Hematopoietic multipotent progenitor cell treated with erythropoietin and hydrocortisone succinate and interleukin-3 and kit ligand, for 4 days (in vitro differentiated cells): ENCODE results near the gene MRPL14.

Experiments used
- DNase-seq: peaks from one replicate; pipeline ENCODE4 v3.0.0-alpha.2; 2015

MRPL14 gene

DNA sequence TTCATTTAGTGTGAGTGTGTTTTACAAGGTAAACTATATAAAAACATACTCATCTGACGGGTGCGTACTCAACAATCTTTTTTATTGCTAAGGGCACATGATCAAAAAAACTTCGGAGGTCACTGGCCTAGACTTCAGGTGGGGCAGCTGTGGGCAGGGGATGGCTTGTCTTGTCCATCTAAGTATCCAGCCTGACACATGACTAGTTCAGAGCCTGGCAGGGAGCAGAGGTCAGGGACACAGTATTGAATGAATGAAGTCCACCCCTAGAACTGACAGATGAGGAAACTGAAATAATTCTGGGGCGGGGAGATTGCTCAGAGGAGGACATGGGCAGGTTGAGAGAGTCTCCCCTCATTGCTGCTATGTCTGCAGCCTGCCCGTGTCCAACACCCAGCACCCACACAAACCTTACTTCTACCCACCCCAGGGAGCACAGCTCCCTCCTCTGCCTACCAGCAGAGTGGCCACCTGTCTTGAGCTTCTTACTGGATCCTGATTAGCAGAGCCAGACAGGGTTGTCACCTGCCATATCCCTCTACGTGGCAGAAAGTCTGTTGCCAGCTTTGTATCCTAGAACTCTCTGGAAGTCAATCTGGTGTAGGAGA, 48.9 kb downstream of the MRPL14 start:
- DNase-seq, result no peak

DNA sequence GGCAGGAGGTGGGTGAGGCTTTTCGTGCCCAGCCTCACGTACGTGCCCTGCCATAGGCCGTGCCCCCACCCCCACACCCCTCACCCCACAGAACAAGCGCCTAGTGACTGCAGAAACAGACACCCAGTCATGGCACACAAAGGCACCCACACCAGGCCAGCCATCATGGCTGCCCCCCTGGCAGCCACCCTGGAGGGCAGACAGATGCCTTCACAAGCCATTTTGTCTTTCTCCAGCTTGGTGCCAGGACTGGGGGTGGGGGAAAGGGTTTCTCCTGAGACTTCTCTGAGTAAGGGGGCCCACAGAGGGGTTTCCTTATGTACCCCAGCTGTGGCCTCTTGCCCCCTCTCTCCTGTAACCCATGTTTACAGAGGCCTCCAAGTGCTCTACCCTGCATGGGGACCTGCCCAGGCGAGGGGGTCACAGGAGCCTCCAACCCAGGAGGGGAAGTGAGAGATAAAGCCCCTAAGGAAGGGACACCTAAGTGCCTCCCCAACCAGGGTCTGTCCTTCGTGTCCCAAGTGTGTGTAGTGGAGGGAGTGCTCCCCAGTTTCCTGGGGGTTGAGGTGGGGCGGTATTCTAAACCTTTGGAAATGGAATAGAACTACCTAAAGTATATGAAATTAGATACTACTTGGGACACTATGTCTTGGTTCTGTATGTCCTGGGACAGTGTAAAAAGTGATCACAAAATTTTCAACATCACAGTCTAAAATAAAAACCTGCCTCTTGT, 49.9 kb downstream of the MRPL14 start:
- DNase-seq, result no peak

DNA sequence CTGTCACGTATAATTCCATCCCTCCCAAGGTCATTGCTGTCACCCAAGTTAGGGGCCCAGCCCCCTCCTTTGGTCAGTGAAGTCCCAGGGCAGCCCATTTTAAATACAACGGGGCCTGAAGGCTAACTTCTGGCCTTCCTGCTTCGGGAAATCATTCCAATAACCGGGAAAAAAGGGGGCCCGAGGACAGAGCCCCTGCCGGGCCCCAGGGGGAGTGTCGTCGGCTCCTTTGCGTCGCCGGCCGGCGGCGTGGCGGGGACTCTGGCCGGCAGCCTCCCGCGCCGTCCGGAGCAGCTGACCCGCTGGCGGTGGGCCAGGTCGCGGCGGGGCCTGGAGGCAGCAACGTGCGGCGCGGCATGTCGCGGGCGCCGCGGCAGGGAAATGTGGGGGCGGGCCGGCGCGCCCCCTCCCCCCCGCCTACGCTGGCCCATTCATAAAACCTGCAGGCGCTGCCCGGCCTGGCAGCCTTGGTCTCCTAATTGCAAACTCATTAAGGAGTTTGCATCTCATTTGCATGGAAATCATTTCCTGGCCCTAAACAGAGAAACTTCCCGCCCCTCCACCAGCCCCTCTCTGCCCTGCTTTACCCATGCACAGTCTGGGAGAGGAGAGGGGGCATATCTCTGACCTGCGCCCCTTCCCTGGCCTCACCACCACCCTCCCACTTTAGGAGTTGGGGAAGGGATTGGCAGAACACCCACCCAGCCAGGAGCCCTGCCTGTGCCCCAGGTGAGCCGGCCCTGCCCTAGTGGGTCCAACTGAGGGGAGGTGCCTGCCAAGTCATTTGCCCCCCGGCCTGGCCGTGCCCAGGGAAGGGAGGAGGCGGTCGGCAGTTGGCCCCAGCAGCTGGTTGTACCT, 50.7 kb downstream of the MRPL14 start:
- peak; percentile 43 for DNase-seq

DNA sequence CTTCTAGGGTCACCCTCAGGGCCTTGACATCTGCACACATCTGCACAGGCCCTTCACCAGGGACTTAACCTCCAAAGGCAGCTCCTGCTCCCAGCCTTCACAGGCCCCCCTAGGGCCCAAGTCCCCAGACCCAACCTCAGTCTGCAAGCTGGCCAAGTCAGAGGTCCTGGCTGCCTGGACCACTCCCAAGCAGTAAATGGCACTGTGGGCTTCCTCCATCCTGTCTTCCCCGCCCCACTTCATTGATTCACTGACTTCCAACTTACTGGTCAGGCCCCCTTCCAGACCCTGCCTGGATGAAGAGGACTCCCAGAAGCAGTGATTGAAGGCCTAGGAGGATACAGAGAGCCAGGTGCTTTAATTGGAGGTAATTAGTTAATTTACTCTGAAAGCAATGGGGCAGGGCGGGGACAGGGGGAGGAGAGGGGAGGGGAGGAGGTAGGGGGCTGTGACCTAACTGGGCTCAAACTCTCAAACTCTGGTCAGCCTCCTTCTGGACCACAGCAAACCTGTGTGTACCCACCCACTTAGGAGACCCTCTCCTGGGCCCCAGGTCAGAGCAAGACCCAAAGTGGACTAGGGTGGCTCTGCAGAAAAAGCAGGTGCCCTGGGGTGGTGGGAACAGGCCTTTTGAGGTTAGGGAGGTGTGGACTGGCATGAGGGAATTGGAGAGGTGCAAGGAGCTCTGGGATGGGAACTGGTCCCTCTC, 51.5 kb downstream of the MRPL14 start:
- DNase-seq, result no peak

DNA sequence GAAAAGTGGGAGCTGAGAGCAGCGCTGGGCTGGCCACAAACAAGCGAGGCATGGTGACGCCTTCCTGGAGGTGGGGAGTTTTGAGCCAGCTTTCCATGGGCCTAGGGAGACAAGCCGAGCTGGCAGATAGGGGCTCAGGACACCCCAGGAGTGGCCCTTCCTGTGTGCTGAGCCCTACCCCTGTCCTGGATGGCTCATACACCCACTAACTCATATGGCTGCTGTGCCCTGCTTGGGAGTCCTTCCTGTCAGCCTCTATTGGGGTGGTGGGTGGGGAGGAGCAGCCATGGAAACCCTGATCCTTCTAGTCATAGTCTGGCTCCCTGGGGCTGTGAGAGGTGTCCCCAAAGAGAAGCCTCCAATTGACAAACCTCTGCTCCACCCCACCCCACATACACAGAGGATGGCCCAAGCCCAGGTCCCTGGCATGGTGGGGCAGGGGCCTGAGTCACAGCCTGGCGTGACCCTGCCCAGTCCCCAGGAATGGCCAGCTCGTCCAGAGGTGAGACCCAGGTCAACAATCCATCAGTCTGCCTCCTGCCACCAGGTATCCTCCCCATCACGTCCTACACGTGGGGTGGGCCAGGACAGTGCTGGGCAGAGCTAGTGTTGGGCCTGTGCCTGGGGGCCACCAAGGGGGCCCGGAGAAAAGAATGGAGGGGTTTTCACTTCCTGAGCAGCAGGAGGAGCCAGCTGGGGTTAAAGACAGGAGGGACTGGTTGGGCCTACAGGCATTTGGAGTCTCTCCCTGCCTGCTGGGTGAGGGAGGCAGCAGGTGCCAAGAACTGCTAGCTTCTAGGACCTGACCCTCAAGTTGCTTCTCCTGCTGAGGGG, 52.2 kb downstream of the MRPL14 start:
- no peak for DNase-seq

DNA sequence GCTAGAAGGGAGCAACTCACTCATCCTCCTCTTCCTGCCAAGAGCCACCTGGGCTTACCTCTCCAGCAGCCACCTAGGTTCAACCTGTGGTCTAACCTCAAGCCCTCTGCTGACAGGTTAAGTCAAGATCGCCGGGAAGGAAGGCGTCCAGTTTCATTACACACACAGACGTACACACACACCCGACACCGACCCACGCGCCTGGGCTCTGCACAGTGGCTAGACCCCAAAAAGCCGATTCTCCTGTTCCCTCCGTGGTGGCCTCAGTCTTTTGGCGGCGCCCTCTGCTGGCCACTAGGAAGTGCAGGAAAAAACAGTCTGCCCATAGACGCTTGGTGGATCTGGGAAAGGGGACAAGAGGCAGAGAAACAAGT, 52.8 kb downstream of the MRPL14 start:
- peak; percentile 91 for DNase-seq

DNA sequence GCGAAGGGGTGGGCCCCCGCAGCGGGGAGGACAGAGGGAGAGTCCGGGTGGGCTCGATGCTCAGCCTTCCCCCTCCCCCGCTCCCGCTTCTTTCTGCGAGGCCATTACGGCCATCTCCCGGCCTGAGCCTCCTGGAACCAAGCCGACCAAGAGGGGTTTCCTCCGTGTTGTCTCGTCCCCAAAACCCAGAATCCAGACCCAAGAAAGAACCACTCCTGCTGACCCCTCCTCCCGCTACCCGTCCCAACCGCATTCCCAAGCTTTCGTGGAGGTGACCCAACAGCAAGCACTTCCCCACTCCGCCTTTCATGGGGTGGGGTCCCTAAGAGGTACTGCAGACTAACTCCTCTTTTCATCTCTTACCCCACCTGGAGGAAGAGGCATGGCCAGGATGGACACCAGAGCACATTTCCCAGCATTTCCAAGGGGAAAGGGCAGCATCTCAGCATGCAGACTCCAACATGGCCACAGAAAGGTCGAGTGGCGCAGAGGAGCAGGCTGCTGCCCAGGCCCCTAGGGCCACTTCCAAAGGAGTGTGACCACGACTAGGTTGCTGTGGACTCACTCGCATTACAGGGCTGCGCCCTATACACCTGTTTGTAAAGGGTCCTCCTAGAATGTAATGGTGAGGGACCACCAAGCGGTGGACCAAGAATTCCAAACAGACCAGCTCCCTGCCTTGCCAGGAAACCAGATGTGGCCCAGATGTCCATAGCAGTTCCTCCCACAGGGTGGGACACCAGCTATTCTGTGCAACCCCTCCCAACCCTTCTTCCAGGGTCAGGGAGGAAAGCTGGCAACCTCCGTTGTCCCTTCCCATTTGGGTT, 53.4 kb downstream of the MRPL14 start:
- no peak for DNase-seq

DNA sequence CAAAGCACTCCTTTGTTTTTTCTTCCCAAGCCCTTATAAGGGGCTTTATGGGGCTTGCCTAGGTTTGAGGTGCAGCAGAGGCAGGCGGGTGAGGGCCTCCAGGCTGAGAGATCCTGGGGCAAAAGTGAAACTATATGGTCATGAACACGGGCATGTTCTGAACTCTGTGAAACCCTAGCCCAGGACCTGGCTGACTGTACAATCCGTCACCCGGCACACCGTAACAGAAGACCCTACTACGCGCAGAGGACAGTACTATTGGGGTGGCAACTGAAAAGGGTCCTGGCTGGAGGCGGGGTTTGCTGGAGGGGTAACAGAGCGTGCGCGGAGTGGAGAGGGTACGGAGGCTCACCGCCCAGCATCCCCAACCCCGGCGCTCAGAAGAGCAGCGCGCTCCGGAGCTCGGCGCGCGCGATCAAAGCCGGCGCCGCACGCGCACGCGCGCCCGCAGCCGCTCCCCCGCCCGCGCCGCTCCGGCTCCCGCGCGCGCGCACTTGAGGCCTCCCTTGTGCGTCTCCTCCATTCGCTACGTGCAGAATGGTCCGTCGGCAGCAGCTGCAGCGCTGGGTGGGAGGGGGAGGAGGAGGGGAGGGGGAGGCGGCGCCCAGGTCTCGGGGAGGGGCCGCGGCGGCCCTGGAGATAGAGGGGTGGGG, 54.2 kb downstream of the MRPL14 start:
- peak; percentile 90 for DNase-seq

DNA sequence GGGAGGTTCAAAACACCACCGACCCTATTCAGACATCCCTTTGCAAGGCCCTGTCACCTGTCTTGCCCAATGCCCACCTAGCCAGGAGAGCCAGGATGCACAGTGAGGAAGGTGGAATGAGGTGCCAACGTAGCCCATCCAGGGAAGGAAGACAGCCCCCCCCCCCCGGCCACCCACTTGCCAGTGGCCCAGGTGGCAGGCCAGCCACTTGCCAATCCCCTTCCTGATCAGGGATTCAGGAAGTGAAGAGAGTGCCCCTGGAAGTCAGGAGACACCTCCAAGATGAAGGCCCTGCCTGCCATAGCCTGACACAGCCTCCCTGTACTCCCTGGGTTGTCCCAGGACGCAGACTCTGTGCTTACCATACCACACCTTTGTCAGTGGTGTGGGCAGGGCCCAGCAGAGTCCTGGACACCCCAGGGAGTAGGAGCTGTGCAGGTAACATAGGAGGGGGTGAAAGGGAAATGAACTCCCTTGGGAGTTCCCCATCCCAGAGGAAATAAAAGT, 54.7 kb downstream of the MRPL14 start:
- DNase-seq, result no peak

DNA sequence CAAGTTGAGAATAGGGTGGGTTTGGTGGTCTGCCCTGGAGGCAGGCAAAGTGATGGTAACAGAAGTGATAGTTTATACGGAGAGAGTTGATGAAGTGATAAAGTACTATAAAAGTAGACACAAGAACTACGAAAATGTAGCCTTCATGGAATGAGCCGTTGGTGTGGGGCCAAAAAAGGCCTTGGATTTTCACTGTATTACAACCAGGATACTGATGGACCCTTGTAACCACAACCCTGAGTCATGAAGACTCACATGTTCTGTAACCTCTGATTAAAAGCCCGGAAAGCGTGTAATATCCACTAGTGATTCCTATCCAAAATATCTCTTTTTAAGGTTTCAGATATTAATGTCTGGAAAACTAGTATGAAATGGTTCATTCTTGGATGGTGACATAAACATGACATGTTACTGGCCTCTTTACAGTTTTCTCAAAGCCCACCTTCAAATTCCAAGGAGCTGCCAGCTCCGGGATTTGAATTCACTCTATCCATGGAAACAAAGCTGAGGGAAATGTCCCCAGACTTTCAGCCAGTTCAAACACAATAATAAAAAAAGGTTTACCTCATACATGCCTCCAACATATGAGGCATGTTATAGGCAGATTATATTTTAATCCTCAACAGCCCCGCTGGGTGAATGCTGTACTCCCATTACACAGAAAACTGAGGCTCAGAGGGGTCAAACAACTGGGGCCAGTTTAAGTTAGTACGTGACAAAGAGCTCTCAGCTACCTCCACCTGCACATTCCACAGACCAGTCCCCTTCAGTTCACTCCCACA, 55.4 kb downstream of the MRPL14 start:
- DNase-seq, result no peak

DNA sequence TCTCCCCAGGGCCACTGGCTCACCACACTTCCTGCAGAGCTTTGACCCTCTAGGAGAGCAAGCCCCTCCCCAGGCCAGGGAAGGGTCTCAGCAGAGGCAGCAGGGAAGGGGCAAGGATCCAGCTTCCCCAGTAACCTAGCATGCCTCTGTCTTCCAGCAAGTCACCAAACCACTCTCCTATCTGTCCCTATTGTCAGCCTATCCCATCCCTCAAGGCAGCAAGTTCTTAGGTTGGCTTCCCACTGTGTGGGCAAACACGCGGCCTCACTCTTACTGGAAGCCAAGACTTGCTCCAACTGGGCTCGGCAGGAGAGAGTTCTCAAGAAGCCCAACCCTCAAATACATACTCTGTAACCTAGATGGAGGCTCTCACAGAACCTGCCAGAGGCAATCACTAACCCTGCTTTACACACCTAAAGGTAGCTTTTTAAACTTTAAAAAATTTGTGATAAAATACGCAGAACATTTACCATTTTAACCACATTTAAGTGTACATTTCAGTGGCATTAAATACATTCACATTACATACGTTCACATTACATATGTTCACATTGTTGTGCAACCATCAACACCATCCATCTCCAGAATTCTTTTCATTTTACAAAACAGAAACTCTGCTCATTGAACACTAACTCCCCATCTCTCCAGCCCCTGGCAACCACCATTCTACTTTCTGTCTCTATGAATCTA, 58.5 kb downstream of the MRPL14 start:
- no peak for DNase-seq

DNA sequence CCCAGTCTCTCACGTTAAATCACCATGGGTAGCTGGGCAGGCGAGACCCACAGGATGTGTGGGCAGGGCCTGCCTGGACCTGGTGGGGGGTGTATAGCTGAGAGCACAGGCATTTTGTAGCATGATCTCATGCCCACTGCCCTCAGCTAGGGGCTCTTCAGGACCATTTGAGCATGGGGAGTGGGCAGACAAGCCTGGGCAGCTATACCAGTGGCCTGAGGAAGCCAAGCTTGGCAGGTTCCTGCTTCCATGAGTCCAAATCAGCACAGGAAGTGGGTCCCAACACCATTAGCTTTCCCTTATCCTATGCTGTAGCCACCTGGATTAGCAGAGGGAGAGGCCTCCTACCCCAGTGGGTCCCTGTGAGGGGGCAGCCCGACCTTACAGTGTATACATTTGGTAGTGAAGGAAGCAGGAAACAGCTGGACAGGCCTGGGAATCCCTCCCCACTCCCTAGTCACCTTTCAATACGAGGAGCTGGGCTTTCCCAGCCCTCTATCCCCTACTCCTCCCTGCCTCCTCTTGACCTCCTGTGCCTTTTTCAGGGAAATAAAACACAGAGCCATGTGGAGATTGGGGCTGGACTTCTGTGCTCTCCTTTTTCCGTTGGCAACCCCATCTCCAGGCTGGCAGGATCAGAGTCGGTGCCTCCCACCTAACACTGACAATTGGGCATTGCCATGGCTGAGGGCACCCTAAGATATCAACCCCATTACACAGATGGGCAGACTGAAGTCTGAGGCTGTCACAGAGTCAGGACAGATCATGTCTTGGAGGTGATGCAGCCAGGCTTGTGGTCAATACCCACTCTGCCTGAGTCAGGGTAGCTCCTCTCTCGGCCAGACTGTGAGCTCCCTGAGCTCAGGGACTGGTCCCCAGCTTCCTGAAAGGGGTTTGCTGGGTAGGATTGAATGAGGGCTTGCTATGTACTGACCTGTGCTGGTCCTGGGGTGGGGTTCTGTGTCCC, 59.8 kb downstream of the MRPL14 start:
- DNase-seq, result no peak

DNA sequence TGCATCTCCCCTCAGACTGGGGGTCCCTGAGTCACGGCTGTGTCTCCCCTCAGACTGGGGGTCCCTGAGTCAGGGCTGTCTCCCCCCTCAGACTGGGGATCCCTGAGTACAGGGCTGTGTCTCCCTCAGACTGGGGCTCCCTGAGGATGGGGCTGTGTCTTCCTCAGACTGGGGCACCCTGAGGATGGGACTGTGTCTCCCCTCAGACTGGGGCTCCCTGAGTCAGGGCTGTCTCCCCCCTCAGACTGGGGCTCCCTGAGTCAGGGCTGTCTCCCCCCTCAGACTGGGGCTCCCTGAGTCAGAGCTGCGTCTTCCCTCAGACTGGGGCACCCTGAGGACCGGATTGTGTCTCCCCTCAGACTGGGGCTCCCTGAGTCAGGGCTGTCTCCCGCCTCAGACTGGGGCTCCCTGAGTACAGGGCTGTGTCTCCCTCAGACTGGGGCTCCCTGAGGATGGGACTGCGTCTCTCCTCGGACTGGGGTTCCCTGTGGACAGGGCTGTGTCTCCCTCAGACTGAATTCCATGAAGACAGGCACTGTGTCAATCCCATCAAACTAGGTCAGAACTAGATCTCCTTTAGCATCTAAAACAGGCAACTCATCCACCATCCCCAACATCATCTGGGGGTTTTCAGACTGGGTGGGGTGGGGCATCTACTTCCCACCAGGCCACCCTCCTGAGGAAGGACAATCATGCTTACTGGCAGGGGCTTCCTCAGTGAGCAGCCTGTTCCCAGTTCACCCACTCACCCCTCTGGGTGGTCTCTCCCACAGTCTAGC, 60.7 kb downstream of the MRPL14 start:
- DNase-seq, result no peak

DNA sequence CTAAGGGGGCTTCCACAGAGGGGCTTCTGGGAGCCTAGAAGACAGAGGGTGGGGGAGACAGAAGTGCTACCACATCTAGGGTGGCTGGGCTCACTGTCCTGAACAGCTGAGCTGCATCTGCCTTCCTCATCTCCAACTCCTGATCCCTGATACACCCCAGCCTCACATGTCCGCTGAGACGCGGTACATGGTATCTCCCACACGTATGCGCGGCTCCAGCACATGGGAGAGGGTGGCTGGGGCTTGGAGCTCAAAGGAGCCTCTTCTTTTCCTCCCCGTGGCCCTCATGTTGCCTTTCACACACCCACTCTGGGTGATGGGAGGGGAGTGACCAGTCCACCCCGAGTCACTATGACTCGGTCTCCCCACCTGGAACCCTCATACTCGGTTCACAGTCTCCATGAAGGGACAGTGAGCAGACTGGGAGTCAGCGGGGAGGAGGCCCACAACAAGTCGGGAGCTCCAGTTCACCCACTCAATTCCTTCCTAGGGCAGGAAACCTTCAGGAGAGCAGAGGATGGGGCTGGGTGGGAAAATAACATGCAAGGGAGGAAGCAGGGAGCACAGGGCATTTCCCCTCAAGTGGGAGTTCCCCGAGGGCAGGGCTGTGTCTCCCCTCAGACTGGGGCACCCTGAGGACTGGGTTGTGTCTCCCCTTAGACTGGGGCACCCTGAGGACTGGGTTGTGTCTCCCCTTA, 61.7 kb downstream of the MRPL14 start:
- no peak for DNase-seq

DNA sequence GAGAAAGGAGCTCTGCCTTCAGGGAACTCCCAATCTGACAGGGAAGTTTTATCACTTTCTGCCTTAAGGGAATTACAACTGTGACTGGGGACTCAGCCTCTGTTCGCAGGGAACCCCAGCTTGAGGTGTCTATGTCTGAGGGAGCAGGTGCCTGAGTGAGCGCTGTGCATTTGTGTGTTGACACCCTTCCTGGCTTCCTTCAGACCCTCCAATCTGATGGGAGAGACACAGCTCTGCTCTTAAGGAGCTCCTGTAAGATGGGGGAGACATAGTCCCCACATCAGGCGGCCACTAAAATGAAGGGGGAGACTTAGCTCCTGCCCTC, 62.3 kb downstream of the MRPL14 start:
- DNase-seq, result no peak

DNA sequence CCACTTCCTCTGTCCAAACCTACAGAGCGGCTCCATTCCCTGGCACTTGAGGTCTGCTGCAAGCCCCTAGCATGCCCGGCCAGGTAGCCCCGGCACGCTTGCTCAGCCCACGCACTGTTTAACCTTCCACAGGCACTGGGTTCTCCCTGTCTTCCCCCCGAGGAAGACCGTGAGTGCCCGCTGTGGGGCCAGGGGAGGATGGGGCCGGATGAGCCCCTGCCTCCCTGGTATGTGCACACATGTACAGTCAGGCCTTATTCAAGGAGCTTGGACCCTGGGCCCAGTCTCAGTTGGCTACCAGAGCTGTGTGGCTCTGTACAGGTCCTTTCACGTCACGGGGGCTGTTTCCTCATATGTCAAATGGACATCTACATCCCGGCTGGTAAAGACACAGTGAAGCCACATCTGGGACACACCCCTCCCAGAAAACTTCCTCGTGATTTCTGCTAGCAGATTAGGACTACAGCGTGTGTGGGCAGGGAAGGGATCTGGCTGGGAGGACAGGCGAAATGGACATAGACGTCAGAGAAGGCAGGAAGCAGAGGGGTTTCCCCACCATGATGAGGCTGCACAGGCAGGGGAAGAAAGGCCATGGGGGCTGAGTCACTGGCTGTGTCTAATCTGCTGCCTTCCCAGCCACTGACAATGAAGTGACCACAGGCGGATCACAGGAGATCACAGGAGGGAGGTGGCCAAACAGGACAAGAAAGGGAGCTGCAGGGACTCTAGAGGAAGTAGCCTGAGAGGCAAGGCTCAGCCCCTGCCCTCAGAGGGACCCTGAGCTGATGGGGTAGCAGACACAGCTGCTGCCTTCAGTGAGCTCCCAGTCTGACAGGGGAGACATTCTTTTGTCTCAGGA, 62.9 kb downstream of the MRPL14 start:
- peak; percentile 77 for DNase-seq
